ENCODE results near the gene SMAD6.
"Not testable (repeated sequence)": the region's sequence is repeated elsewhere in the genome, so short reads cannot be mapped to it uniquely, and the experiment has no call there.

The SMAD6 gene

DNA sequence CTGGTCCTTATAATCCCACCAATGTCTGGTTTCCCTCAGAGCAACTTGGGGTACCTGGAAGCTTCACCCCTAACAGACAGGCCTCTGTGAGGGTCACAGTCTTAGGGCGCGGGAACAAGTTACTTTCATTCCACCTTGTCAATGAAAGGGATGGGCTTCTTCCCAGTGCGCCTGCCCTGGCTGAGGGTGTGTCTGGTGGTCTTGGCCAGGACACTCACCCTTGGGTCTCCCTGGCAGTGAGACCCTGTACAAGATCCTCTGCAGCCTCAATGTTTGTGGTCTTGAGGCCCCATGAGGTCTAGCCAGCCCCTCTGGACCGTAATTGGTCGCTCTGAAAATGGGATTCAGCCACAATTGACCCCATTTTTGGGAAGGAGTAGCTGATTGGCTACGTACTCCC is 40.2 kb downstream of the SMAD6 start:
- no peak for DNase-seq (ENCODE audit: low read depth)

GRCh38 chr15:66743204-66743603 is 41.2 kb downstream of the SMAD6 start:
- no peak for DNase-seq (ENCODE audit: low read depth)

DNA sequence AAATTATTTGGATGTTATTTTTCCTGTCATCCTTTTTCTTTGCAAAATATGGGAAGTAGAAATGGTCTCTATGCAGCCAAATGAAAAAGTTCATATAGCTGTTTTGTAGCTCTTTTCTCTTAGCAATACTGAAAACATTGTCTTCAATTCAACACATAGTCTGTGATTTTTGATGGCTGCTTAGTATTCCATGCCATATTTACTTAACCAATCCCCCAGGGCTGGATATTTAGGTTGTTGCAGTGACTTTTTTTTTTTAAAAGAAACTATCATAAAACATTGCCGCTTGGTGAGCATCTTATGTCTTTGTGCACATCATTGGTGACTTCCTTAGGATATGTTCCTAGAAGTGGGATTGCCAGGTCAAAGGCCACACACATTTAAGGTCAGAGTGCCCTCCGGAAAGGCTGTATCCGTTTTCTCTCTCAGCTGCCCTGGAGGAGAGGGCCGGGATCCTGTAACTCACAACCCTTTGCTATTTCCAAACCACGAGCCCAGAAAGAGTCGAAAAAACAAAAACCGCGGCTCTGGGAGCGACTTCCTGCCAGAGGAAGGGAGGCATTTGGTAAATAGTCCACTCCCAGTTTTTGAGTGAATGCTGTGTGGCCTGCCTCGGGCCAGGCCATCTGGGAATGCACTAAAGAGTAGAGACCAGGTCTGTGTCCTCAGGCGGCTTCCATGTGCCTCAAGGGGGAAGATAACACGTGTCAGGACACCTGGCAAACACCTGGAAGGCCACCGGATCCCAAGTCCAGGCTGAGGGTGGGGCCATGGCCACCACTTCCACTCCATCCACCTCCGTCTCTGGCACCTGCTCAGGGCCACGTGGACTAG is 41.9 kb downstream of the SMAD6 start:
- DNase-seq (ENCODE audit: low read depth), result no peak

- no peak for DNase-seq (ENCODE audit: low read depth)
These were observed 42.7 kb downstream of the SMAD6 start for GRCh38 chr15:66744610-66745279.

DNA sequence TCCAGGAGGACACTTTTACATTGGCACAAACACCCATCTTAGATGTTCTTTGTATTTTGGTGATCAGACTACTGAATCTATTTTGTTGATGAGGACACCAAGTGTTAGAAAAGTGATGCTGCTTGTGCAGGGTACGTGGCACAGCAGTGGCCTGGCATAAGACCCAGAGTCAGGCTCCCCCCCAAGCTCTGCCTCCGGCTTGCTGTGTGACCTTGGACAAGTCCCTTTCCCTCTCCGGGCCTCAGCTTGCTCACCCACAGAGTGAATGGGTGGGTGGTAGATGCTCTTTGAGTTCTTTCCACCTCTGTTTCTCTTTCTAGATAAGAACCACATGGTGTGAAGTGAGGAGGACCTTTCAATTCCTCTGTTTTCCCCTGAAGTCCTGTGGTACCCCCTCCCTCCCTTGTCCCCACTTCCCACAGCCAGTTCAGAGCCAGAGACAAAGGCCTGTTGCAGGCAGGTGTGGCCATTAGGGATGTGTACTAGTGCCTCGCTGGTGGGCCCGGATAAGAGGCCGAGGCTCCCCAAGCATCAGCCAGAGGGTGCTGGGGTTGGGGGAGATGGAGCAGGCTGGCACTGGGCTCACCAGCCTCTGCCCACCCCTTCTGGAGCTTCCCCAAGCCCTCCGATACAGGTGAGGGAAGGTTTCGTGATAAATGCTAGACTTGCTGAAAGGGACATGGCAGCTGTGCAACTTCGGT is 43.6 kb downstream of the SMAD6 start:
- no peak for DNase-seq (ENCODE audit: low read depth)

DNA sequence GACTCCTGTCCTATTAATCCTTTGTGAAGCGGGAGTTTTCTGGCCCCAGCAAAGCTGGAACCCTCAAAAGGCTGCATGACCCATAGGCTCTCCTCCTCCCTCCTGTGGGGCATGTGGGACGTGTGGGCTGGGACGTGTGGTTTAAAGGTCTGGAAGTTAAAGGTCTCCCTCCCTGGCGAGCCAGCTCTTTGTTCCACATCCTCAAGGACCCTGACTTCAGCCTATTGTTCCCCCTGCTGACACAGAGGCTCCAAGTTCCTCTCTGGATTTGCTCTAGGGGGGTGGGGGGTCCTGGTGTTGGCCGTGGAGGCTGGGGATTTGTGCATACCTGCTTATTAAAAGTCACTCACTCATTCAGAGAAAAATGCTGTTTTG is 44.2 kb downstream of the SMAD6 start:
- no peak for DNase-seq (ENCODE audit: low read depth)

- no peak for DNase-seq (ENCODE audit: low read depth)
These were observed 45.2 kb downstream of the SMAD6 start for GRCh38 chr15:66747223-66747622.

DNA sequence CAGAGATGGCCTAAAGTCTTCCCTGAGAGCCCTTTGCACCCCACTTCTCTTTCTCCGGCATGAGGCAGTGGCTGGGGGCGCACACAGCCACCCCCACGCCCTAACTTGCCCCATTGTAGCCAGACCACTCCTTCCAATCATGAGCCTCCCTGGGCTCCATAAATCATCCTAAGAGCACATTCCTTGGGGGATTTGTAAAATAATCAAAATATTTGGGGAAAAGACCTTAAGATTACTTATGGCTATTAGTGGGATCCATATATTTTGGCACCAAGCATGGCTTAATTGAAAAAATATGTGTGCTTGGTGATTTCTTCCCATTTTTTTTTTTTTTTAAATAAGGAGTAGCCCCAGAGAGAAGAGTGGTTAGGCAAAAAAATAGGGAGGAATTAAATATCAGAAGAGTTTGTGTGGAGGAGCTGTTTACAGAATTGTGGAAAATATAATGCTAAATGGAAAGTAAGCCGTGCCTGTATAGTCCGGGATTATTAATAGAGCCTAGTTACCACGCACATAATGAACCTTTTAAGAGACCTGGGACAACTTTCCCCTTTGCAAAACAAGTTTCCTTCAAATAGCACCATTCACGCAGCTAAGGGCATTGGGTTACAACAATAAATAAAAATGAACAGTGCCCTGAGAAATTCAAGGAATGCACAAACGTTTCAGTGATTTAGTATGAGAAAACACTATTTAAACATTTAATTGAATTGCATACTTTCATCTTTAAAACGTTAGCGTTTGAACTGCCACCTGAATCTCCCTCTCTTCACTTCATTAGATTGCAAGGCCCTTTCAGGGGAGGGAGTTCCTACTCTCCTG is 46.1 kb downstream of the SMAD6 start:
- peak; percentile 28 for DNase-seq (ENCODE audit: low read depth)

DNA sequence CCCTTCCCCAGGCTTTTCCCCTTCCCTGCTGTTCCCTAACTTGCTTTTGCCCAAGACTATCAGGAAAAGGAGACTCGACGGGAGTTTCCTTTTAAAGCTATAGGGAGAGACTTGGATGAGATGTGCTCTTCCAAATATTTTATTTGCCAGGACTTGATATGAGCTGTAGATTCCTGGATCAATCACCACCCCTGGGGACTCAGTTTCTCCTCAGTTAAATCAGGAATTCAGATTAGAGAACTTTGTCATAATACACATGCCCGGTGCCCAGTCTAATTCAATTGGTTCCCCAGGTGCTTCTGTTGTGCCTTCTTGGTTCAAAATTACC is 46.6 kb downstream of the SMAD6 start:
- DNase-seq (ENCODE audit: low read depth), result no peak

- DNase-seq (ENCODE audit: low read depth), result no peak
These were observed 48.0 kb downstream of the SMAD6 start for GRCh38 chr15:66749841-66750575.

GRCh38 chr15:66750609-66751008 is 48.6 kb downstream of the SMAD6 start:
- DNase-seq (ENCODE audit: low read depth), result no peak

- DNase-seq (ENCODE audit: low read depth), result no peak
These were observed 49.5 kb downstream of the SMAD6 start for GRCh38 chr15:66751579-66751978.

DNA sequence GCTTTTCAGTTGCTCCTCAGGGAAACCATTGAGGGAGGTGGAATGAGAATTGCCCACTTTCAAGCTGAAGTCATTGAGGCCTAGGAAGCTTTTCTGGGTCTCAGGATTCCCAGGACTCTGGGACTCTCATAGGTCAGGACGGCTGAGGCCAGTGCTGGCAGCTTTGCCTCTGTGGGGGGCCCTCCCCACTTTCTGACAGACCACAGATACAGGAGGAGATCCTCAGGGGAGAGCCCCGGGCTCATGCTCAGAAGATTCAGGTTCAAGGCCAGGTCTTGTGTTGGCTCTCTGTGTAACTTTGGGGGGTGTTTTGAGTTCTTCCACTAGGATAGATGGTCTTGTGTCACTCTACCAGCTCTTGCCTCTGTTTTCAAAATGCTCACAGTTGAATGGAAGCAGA is 50.0 kb downstream of the SMAD6 start:
- DNase-seq (ENCODE audit: low read depth), result no peak

DNA sequence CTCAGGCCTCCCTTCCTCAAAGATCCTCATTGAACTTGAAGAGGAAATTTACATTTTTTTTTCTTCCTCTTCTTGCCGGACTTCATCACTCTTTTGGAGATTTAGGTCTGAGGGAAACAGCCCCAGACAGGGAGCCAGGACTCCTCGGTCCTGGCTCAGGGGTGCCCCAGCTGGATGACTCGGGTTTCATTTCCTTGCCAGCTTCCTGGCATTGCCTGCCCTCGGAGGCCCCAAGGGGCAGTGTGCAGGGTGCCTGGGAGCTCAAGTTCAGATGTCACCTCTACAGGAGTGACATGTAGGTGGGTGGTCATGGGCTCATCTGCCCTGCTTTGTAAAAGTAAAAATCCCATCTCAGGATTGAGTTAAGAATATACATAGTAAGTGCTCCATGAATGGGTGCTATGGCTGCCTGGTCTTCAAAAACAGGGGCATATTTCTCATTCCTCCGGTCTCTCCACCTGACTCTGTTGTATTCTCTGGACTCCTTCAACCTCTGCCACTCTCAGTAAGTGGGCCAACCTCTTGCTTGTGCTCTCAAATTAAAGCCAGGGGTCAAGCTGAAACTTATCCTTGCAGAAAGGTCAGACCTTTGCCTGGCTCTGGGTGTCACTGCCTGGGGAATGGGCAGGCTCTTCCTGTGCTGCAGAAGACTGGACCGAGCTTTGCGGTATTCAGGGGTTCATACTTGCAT is 51.8 kb downstream of the SMAD6 start:
- no peak for DNase-seq (ENCODE audit: low read depth)

DNA sequence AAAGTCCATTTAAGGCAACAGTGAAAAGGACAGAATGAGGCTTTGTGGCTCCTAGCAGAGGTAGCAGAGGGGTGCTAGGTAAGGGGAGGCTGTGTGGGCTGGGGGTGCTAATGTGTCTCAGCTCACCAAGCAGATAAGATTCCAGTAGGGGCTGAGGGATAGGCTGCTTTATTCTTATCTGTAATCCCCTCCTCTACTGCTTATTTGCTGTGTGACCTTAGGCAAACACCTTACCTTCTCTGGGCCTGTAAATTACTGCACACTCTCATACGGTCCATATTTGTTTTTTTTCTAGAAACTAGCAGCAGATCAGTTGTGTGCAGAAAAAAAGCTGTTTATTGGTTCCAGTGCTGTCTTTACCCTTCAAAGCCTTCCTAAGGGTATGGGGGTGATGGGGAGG is 52.8 kb downstream of the SMAD6 start:
- no peak for DNase-seq (ENCODE audit: low read depth)

DNA sequence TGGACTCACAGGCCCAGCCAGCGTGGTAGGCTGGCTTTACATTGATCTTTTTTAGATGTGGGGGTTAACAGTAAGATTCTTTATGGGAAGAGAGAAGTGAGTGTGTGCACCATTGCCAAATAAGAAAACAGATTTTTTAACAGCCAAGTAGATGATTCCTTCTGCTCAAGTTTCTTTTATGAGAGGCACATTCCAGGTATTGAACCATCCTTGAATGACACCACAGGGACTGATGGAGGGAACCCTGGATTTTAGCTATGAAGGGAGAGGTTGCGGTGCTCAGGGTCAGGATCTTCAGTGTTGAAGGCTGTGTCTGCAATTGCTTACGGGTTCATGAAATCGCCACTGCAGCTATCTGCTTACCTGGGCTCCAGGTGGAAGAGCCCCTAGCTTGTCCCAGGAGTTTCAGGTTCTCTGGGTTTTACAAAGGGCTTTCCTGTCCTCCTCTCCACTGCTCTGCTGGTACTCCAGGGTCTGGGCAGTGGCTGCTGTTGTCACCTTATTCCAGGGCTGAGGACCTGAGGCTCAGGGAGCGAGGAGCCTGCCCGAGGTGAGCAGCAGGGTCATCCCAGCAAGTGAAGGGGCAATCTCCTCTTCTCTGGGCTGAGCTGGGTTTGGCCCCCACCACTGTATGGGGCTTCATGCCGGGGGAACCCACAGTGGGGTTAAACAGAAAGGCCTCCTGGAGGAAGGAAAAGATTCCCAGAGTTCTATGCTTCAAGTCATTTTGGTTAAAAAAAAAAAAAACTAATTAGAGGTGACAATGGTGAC is 53.4 kb downstream of the SMAD6 start:
- no peak for DNase-seq (ENCODE audit: low read depth)

GRCh38 chr15:66756295-66756694 is 54.3 kb downstream of the SMAD6 start:
- no peak for DNase-seq (ENCODE audit: low read depth)

- DNase-seq (ENCODE audit: low read depth), result no peak
These were observed 55.0 kb downstream of the SMAD6 start for GRCh38 chr15:66757030-66757429.

DNA sequence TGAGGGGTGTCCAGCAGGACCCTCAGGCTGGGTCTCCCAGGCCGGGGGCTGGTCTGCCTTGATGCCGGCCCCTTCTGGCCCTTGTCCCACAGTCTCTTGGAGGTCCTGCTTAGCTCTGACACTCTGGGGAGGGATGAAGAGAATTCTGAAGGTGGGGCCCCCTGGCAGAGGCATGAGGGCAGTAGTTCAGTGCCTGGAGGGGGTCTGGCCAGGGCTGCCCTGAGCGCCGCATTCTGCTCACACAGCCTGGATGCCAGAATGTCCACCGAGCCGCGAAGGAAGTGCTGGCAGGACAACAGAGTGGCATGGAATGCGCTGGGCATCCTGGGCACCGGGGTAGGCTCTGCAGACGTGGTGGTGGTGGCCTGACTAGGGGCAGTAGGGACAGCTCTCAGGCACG is 55.5 kb downstream of the SMAD6 start:
- DNase-seq (ENCODE audit: low read depth), result no peak

DNA sequence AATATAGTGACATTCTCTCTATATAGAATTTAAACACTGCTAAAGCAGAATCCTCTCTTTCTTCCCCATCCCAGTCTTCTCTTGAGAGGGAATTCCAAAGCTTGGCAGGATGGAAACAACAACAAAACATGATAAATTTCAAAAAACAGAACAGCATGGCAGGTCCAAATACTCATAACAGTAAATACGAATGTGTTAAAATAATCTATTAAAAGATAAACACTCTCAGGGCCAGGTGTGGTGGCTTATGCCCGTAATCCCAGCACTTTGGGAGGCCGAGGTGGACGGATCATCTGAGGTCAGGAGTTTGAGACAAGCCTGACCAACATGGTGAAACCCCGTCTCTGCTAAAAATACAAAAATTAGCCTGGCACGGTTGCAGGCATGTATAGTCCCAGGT is 56.2 kb downstream of the SMAD6 start:
- DNase-seq (ENCODE audit: low read depth), result not testable (repeated sequence)
